Measurements from ENCODE around the gene PSMD1.
A peak's percentile ranks its signal among the peaks of the same experiment; 100 is the strongest.
"Not testable (repeated sequence)": the region's sequence is repeated elsewhere in the genome, so short reads cannot be mapped to it uniquely, and the experiment has no call there.

PSMD1 gene

DNA sequence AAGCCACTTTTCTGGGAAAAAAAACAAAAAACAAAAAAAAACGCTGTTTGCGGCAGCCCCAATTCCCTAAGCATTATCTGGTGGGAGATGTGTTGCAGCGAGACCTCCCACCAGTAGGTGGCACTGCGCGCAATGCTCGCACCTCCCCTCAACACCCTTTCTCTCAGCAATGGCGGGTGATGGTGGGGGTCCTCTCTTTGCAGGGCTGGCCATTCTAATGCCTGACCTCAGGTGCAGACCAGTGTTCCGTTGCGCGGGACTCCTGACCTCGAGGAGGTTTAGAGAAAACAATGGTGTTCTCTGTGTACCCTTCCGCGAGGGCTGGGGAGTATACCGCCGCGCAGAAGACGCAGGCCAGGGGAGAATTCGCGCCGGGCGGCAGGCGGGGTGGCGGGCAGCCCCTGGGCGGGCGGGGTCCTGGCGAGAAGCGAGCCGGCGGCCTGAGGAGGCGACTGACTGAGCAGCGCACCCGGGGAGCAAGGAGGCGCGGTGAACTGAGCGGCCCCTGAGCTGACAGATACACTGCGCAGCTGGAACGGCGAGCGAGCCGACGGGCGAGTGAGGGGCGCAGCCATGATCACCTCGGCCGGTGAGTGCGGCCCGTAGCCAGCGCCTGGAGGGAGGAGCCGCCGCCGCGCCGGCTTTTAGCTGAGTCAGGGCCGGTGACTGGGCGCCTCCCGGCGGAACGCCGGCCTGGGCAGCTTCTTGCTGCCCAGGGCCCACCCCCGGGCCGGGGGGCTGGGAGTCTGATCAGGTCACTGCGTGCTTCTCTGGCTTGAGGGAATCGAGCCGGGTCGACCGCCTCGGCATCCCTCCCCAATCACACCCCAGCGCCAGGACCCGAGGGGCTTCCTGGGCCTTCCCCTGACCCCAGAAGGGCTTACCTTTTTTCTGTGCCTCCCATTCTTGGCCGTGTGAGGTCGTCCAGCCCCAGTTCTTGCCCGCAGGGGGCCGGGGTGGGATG, at the start of gene PSMD1:
Gene PSMD1 (plus strand): TSS at position 415 of the 964 bp plus-strand sequence. CDS start 159 bp downstream, at position 574.
- peak; percentile 90 for DNase-seq (ENCODE audit: low read depth)

- no peak for DNase-seq (ENCODE audit: low read depth)
Measured at GRCh38 chr2:231007286-231008098, 49.2 kb upstream of the PSMD1 start.

- DNase-seq (ENCODE audit: low read depth), result no peak
Measured at GRCh38 chr2:231008131-231008530, 48.5 kb upstream of the PSMD1 start.

DNA sequence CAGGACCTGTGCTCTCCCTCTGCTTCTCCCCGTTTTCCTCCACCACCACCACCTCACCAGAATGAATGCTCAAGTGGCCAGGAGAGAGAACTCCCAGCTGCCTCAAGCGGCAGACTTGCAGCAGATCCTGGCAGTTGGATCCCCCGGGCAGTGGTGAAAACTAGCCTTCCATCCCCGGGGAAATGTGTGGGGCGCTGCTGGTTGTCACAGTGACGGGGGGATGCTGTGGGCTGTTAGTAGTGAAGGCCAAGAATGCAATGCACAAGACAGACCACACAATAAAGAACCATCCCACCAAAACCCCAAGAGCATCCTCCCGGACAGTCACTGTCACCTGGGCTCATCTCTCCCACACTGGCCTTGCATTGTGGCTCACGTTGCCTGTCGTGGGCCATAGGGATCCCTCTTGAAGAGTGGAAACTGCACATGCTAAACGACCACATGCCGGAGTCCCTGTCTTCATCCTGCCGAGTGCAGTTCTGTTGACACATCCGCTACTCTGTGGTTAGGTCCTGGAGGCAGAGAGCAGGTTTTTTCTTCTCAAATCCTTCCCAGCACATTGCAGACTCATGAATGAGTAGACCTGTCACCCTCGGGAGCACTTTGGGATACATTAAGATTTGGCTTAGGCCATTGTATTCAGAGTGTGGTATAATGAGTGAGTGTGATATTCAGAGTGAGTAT, 47.3 kb upstream of the PSMD1 start:
- DNase-seq (ENCODE audit: low read depth), result no peak

GRCh38 chr2:231010201-231010730, 46.4 kb upstream of the PSMD1 start:
- no peak for DNase-seq (ENCODE audit: low read depth)

- no peak for DNase-seq (ENCODE audit: low read depth)
Measured at GRCh38 chr2:231011526-231011925, 45.1 kb upstream of the PSMD1 start.

DNA sequence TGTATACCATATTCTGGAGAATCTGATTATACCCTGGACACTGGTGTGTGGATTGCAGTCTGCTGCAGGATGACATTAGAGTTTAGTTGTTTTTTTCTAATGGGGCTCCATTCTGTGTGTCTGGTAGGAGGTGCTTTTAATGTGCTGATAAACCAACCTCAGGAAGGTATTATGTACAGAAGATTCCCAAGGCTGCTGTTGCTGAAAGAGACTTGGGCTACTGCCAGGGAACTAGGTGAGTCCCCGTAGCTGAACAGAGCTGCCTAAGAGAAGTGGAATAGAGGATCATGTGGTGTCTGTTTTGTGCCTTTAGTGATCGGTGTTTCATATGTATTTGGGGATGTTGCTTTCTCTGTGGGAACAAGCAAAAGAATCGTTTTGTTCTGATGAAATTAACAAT, 44.2 kb upstream of the PSMD1 start:
- DNase-seq (ENCODE audit: low read depth), result no peak

DNA sequence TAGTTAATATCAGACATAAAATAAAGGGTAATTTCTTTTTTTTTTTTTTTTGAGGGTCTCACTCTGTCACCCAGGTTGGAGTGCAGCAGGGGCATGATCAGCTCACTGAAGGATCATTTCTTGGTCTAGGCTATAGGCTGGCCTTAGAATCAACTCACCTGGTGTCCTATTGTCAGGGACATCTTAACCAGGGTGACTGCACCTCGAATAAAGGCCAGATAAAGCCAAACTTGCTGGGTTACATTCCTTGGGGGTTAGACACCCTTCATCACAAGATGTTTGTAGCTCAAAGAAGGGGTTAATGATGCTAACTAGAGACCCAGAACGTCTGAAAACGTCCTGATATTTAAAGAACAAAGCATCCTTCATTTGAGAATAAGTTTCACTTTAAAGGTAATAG, 42.8 kb upstream of the PSMD1 start:
- no peak for DNase-seq (ENCODE audit: low read depth)

- no peak for DNase-seq (ENCODE audit: low read depth)
Measured at GRCh38 chr2:231015478-231015877, 41.2 kb upstream of the PSMD1 start.

- no peak for DNase-seq (ENCODE audit: low read depth)
Measured at GRCh38 chr2:231015926-231016325, 40.7 kb upstream of the PSMD1 start.

DNA sequence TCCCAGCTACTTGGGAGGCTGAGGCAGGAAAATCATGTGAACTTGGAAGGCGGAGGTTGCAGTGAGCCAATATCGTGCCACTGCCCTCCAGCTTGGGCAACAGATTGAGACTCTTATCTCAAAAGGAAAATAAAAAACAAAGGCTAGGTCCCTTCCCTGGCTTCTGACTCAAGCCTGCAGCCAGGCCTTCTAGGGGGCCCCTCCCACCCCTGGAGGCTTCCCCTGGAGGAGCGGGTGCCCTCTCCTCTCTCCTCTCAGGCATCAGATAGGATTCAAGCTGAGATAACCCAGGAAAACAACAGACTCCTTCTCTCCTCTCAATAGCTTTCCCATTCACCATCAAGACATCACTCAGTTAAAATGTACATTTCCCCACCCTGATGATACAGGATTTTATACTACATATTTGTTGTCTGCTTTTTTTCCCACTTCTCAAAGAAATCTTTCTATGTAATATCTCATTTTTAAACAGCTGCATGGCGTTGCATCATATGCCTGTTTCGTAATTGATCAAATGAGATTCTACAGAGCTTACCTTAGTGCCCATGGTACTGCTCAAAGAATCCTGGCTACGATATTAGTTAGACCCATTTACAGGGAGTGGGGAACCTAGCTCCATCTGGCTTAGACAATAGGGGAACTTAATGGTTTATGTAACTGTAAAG, 40.0 kb upstream of the PSMD1 start:
- DNase-seq (ENCODE audit: low read depth), result no peak

DNA sequence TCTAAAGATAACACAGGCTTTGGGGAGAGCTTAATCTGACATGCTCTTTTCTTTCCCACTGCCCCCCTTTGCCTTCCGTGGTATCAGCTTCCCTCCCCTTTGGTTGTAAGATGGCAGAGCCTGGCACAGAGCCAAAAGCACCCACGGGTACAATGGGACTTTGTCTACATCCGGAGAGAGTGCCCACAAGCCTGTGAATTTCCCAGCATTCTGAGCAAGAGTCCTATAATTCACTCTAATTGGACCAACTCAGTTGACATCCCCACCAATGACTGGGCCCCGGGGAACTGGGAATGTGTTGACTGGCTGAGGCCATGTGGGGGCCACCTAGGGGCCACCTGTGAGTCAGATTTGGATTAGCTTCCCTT, 39.5 kb upstream of the PSMD1 start:
- DNase-seq (ENCODE audit: low read depth), result no peak

DNA sequence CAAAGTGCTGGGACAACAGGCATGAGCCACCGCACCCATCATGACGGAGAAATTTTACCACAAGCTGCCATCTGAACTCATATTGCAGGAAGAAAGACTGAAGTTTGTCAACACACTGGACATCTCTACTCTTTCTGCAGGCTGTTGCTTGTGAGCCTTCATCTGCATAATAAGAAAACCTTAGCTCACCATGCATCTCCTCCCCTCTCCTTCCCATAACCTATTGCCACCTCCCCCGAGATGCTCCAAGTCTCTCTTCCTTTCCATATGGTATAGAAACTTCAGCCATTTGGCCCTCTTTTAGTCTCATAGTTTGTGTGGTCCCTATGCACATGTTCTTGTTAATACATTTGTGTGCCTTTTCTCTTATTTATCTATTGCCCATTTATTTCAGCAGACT, 38.5 kb upstream of the PSMD1 start:
- DNase-seq (ENCODE audit: low read depth), result no peak

DNA sequence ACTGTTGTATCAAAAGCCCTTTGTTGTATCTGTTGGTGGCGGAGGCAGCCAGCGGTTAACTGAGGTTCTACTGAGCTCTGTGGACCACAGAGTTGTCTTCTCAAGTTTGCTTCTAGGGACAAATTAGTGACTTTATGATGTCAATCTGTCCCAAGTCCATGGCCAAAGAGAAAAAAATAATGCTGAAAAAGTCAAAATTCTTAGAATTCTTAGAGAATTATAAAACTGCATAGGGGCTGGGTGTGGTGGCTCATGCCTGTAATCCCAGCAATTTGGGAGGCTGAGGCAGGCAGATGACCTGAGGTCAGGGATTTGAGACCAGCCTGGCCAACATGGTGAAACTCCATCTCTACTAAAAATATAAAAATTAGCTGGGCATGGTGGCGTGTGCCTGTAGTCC, 31.6 kb upstream of the PSMD1 start:
- DNase-seq (ENCODE audit: low read depth), result not testable (repeated sequence)

GRCh38 chr2:231028889-231029288, 27.8 kb upstream of the PSMD1 start:
- DNase-seq (ENCODE audit: low read depth), result no peak

DNA sequence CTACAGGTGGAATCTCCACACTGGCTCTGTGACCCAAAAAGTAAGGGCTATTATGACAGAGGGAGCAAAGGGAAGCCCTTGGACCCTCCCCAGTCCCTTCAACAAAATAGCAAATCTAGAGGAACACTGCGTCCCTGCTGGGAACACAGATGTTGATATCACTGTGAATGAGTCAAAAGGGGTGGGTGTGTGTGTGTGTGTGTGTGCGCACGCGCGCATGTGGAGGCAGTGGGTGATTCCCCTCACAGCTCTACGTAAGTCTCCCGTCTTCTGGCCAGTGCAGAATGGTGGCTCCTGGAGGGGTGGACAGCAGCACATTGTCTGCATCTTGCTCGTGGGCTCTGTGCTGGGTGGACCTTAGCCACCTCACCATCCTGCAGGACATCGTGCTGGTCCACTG, 27.1 kb upstream of the PSMD1 start:
- no peak for DNase-seq (ENCODE audit: low read depth)

DNA sequence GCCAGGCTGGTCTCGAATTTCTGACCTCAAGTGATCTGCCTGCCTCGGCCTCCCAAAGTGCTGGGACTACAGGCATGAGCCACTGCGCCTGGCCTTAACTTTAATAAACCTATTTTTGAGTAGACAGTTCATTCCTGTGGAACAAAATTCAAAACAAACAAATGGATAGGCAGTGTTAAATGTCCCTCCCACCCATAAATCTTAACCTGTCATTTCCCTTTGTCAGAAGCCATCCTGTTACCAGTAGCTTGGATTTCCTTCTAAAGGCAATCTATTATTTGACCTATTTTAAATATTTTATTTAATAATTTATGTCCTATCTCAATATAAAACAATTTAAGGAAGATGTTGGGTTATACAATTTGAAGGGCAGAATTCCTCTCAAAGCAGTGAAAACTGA, 25.9 kb upstream of the PSMD1 start:
- no peak for DNase-seq (ENCODE audit: low read depth)

GRCh38 chr2:231032575-231033140, 24.0 kb upstream of the PSMD1 start:
- no peak for DNase-seq (ENCODE audit: low read depth)

- no peak for DNase-seq (ENCODE audit: low read depth)
Measured at GRCh38 chr2:231033147-231034132, 23.2 kb upstream of the PSMD1 start.

GRCh38 chr2:231034291-231034882, 22.3 kb upstream of the PSMD1 start:
- no peak for DNase-seq (ENCODE audit: low read depth)
